HepG2 (cell line): ENCODE data around the gene SHISAL2B. TPM values are rescaled to one million over a fixed set of nuclear protein-coding genes. Genes with fewer than 3 reads are reported as not detected.

Experiments
- ATAC-seq: fragments of 200-7000 bp; cut with Tn5 transposase; 3 replicates; pipeline ENCODE4 v1.9.1; 2020; ENCODE audit warnings: mild to moderate bottlenecking, moderate library complexity
- BruUV-seq: library from RNA; stranded (reverse); fragments of 400-500 nt; replicated peaks from 2 replicates; lab custom pipeline; 2021; lab: Mats Ljungman, UMichigan
- CTCF ChIA-PET: fragments of 300-600 bp; formaldehyde crosslinking; extraction: SDS; loops from one replicate; lab custom pipeline; 2021; ENCODE audit warnings: low total read pairs, inconsistent platforms, low intra/inter-chr PET ratio; lab: Yijun Ruan, JAX
- POLR2A ChIA-PET: fragments of 350-600 bp; sonication (Branson Sonifier 250); formaldehyde crosslinking; loops from one replicate; lab custom pipeline; 2020; ENCODE audit warnings: antibody characterized with exemption, inconsistent platforms; lab: Yijun Ruan, JAX
- DNase-seq: peaks from one replicate; pipeline ENCODE4 v3.0.0-alpha.2; 2015; ENCODE audit warnings: low spot score
- FAIRE-seq: peaks from 3 replicates; lab custom pipeline; 2011; peaks lifted over from hg19 to GRCh38; lab: Jason Lieb, UNC
- H2AFZ ChIP-seq: one replicate; pipeline ENCODE4 v1.6.1; 2011; ENCODE audit warnings: low read length, inconsistent platforms
- H3K27ac ChIP-seq: fragments of 300-600 bp; 3 replicates; pipeline ENCODE4 v1.8.0; 2011; ENCODE audit warnings: mixed run types, mild to moderate bottlenecking, mixed read lengths, low read length, inconsistent platforms; ENCODE audit not compliant: insufficient read depth; ENCODE audit errors: extremely low read length
- H3K27me3 ChIP-seq, 2 experiments: fragments of 200-600 bp in 1 of 2; 2 replicates in 1 of 2; 3 replicates in 1 of 2; pipeline versions ENCODE4 v1.6.0 to v1.8.0; 2011; ENCODE audit warnings: low read length in 2 of 2, mild to moderate bottlenecking in 2 of 2, moderate library complexity in 2 of 2, inconsistent platforms in 1 of 2; ENCODE audit not compliant: insufficient read depth in 2 of 2, control insufficient read depth in 1 of 2
- H3K36me3 ChIP-seq, 2 experiments: fragments of 200-600 bp in 1 of 2; replicated peaks in 1 of 2; 2 replicates in 1 of 2; 3 replicates in 1 of 2; pipeline versions ENCODE4 v1.5.1 to v1.8.0; 2011; ENCODE audit warnings: low read length in 2 of 2, inconsistent platforms in 1 of 2; ENCODE audit not compliant: insufficient read depth in 2 of 2, control insufficient read depth in 1 of 2
- H3K4me1 ChIP-seq: 2 replicates; pipeline ENCODE4 v1.5.1; 2012; ENCODE audit warnings: low read length, inconsistent platforms; ENCODE audit not compliant: insufficient read depth
- H3K4me2 ChIP-seq: 2 replicates; pipeline ENCODE4 v1.6.0; 2011; ENCODE audit warnings: low read depth, low read length, inconsistent platforms
- H3K4me3 ChIP-seq, 3 experiments: fragments of 200-600 bp in 1 of 3; sonication (generic), shearing (Covaris generic) in 1 of 3; replicated peaks in 1 of 3; 2 replicates each; pipeline ENCODE4 v1.5.1; 2011 to 2016; ENCODE audit warnings: low read length in 3 of 3, inconsistent platforms in 2 of 3, low read depth in 2 of 3, mild to moderate bottlenecking in 2 of 3, control low read depth in 1 of 3, mixed read lengths in 1 of 3; ENCODE audit not compliant: insufficient read depth in 1 of 3
- H3K79me2 ChIP-seq: one replicate; pipeline ENCODE4 v1.6.1; 2011; ENCODE audit warnings: low read length, inconsistent platforms; ENCODE audit not compliant: insufficient read depth
- H3K9ac ChIP-seq: 2 replicates; pipeline ENCODE4 v1.6.0; 2011; ENCODE audit warnings: mild to moderate bottlenecking, low read depth, low read length, inconsistent platforms; ENCODE audit not compliant: insufficient read depth
- H3K9me3 ChIP-seq: 2 replicates; pipeline ENCODE4 v1.5.1; 2012; ENCODE audit warnings: mild to moderate bottlenecking, low read length
- H4K20me1 ChIP-seq: 2 replicates; pipeline ENCODE4 v1.6.0; 2011; ENCODE audit warnings: inconsistent platforms, mild to moderate bottlenecking, low read length, moderate library complexity; ENCODE audit not compliant: insufficient read depth
- CTCF ChIP-seq: sonication (generic); formaldehyde crosslinking; IDR thresholded peaks from 2 replicates; pipeline ENCODE4 v1.5.0; 2020; ENCODE audit warnings: mild to moderate bottlenecking, missing genetic modification reagents, moderate library complexity
- MTA3 ChIP-seq: sonication (generic); formaldehyde crosslinking; IDR thresholded peaks from 2 replicates; pipeline ENCODE4 v1.4.0; 2020; ENCODE audit warnings: missing genetic modification reagents
- NPAS2 ChIP-seq: sonication (generic); formaldehyde crosslinking; IDR thresholded peaks from 2 replicates; pipeline ENCODE4 v1.8.0; 2022; ENCODE audit warnings: mild to moderate bottlenecking, missing genetic modification reagents, borderline replicate concordance
- PPARG ChIP-seq: conservative IDR thresholded peaks from 2 replicates; pipeline ENCODE4 v1.6.1; 2016; ENCODE audit warnings: missing biosample characterization, missing genetic modification reagents
- RNF219 ChIP-seq: sonication (generic); formaldehyde crosslinking; IDR thresholded peaks from 2 replicates; pipeline ENCODE4 v1.5.0; 2020; ENCODE audit warnings: mild to moderate bottlenecking, missing genetic modification reagents
- ZNF556 ChIP-seq: sonication (generic); formaldehyde crosslinking; IDR thresholded peaks from 2 replicates; pipeline ENCODE4 v1.4.0; 2020; ENCODE audit warnings: mild to moderate bottlenecking, missing genetic modification reagents, borderline replicate concordance
- WGBS: methylation state at CpG from one replicate; pipeline ENCODE4 v1.1.6; 2017; ENCODE audit warnings: low lambda C conversion rate; 5-methylcytosine and 5-hydroxymethylcytosine counted together
- in situ Hi-C: cut with HindIII; loops from 2 replicates; pipeline ENCODE4 v1.10.0; 2017; ENCODE audit warnings: low pct_unique_long_range_greater_than_20kb; ENCODE audit not compliant: extremely low pct_ligation_motif_present
- intact Hi-C: fragments of 100-400 bp; cut with micrococcal nuclease; formaldehyde crosslinking; loops from one replicate; pipeline ENCODE4 v1.10.0; 2022; ENCODE audit not compliant: unreplicated experiment
- polyA plus RNA-seq, 8 experiments: library from polyadenylated mRNA; depleted of rRNA in 3 of 8; stranded (reverse) in 7 of 8; unstranded in 1 of 8; fragments of >200 nt; fragmentation: Illumina TruSeq in 4 of 8; extraction: Trizol in 4 of 8; gene quantifications; 2 replicates each; pipeline versions ENCODE4 v1.2.1 to v1.2.3, GENCODE V29; 2011 to 2016; ENCODE audit warnings: low read depth in 4 of 8, missing spikeins in 1 of 8, mixed read lengths in 1 of 8; ENCODE audit not compliant: insufficient read depth in 1 of 8
- total RNA-seq, 5 experiments: library from RNA; depleted of rRNA; stranded (reverse); fragments of >200 nt; fragmentation: Illumina TruSeq; extraction: Trizol; gene quantifications; 2 replicates each; pipeline ENCODE4 v1.2.3, GENCODE V29; 2016; ENCODE audit warnings: low read depth in 1 of 5
- TF ChIP-seq, protein P1 (sequence below), 2 experiments: IDR thresholded peaks; 2 replicates each; pipeline ENCODE4 v1.6.1; 2011 to 2012; ENCODE audit warnings: low read length in 2 of 2, borderline replicate concordance in 1 of 2, low read depth in 1 of 2, mild to moderate bottlenecking in 1 of 2, moderate library complexity in 1 of 2
- TF ChIP-seq, protein P2 (sequence below): sonication (generic); formaldehyde crosslinking; IDR thresholded peaks from 2 replicates; pipeline ENCODE4 v1.4.0; 2020; ENCODE audit warnings: missing genetic modification reagents

SHISAL2B gene
- total and polyA plus RNA-seq, 2 of the 13 experiments (the other 11 are each of a cell fraction or from before 2014, with no cell fraction given): not detected

GRCh38 chr5:64678374-64678773, 11.9 kb upstream of the SHISAL2B start (continued):
- TF ChIP-seq RNF219 (CRISPR knock-in tag): no peak

DNA sequence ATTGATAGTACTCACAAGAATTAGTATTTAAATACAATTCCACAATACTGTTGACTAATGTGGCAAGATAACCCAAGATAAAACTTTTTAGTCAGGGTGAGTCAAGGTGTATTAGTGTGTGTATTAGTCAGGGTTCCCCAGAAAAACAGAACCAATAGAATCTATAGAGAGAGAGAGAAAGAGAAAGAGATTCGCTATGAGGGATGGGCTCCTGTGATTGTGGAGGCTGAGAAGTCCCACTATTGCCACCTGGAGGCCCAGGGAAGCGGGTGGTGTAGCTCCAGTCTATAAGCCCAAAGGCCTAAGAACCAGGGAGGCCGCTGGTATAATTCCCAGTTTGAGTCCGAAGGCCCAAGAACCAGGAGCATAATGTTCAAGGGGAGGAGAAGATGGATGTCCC, 10.0 kb upstream of the SHISAL2B start:
- Histone ChIP-seq H3K4me1 (no peaks in the 10 kb centered on the region), H4K20me1 (no peaks in the 10 kb centered on the region), H3K4me2 (no peak overlapping the region), H3K27me3 (no peaks in the 10 kb centered on the region), H3K27ac (no peak overlapping the region), H3K4me3 (no peak overlapping the region), H3K36me3 (no peaks in the 10 kb centered on the region), H3K9me3 (no peaks in the 10 kb centered on the region), H2AFZ (no peak overlapping the region), H3K79me2 (no peaks in the 10 kb centered on the region), H3K9ac (no peak overlapping the region)
- 23% methylated on average over 4 of the region's 4 CpGs for WGBS
- no TSS peak for BruUV-seq
- in situ Hi-C loops: no loop called here
- ATAC-seq (peak; percentile 94), DNase-seq (peak; percentile 6), FAIRE-seq (no peak)
- ChIA-PET CTCF (interaction anchor here (1.3 kb wide), 1 partner anchor 45 kb away, joined by 6 read pairs; no protein-coding TSS in a partner anchor), POLR2A (no interaction called here)
- intact Hi-C loops: loop anchor here (1.0 kb wide), 1 partner anchor 45 kb away; no protein-coding TSS in a partner anchor
- TF ChIP-seq CTCF (CRISPR knock-in tag): peak; percentile 36; the same call in 1 of the 2 replicates
- TF ChIP-seq, protein P1, sequence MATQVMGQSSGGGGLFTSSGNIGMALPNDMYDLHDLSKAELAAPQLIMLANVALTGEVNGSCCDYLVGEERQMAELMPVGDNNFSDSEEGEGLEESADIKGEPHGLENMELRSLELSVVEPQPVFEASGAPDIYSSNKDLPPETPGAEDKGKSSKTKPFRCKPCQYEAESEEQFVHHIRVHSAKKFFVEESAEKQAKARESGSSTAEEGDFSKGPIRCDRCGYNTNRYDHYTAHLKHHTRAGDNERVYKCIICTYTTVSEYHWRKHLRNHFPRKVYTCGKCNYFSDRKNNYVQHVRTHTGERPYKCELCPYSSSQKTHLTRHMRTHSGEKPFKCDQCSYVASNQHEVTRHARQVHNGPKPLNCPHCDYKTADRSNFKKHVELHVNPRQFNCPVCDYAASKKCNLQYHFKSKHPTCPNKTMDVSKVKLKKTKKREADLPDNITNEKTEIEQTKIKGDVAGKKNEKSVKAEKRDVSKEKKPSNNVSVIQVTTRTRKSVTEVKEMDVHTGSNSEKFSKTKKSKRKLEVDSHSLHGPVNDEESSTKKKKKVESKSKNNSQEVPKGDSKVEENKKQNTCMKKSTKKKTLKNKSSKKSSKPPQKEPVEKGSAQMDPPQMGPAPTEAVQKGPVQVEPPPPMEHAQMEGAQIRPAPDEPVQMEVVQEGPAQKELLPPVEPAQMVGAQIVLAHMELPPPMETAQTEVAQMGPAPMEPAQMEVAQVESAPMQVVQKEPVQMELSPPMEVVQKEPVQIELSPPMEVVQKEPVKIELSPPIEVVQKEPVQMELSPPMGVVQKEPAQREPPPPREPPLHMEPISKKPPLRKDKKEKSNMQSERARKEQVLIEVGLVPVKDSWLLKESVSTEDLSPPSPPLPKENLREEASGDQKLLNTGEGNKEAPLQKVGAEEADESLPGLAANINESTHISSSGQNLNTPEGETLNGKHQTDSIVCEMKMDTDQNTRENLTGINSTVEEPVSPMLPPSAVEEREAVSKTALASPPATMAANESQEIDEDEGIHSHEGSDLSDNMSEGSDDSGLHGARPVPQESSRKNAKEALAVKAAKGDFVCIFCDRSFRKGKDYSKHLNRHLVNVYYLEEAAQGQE (IDR thresholded peaks at IDR 0.05; ENCODE audit: borderline replicate concordance in 1 of 2, low read depth in 1 of 2, low read length in 2 of 2): no peak
- TF ChIP-seq NPAS2 (CRISPR knock-in tag): no peak
- no peak for TF ChIP-seq PPARG (CRISPR knock-in tag)
- TF ChIP-seq ZNF556: no peak
- TF ChIP-seq MTA3 (CRISPR knock-in tag): no peak
- TF ChIP-seq, protein P2, sequence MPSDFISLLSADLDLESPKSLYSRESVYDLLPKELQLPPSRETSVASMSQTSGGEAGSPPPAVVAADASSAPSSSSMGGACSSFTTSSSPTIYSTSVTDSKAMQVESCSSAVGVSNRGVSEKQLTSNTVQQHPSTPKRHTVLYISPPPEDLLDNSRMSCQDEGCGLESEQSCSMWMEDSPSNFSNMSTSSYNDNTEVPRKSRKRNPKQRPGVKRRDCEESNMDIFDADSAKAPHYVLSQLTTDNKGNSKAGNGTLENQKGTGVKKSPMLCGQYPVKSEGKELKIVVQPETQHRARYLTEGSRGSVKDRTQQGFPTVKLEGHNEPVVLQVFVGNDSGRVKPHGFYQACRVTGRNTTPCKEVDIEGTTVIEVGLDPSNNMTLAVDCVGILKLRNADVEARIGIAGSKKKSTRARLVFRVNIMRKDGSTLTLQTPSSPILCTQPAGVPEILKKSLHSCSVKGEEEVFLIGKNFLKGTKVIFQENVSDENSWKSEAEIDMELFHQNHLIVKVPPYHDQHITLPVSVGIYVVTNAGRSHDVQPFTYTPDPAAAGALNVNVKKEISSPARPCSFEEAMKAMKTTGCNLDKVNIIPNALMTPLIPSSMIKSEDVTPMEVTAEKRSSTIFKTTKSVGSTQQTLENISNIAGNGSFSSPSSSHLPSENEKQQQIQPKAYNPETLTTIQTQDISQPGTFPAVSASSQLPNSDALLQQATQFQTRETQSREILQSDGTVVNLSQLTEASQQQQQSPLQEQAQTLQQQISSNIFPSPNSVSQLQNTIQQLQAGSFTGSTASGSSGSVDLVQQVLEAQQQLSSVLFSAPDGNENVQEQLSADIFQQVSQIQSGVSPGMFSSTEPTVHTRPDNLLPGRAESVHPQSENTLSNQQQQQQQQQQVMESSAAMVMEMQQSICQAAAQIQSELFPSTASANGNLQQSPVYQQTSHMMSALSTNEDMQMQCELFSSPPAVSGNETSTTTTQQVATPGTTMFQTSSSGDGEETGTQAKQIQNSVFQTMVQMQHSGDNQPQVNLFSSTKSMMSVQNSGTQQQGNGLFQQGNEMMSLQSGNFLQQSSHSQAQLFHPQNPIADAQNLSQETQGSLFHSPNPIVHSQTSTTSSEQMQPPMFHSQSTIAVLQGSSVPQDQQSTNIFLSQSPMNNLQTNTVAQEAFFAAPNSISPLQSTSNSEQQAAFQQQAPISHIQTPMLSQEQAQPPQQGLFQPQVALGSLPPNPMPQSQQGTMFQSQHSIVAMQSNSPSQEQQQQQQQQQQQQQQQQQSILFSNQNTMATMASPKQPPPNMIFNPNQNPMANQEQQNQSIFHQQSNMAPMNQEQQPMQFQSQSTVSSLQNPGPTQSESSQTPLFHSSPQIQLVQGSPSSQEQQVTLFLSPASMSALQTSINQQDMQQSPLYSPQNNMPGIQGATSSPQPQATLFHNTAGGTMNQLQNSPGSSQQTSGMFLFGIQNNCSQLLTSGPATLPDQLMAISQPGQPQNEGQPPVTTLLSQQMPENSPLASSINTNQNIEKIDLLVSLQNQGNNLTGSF (CRISPR knock-in tag): no peak
